ENCODE measurements around the gene NID1.
"Not testable (repeated sequence)": the region's sequence is repeated elsewhere in the genome, so short reads cannot be mapped to it uniquely, and the experiment has no call there.

The NID1 gene

GRCh38 chr1:235984041-235984825 is 80.7 kb downstream of the NID1 start:
- FAIRE-seq: no peak
- DNase-seq (ENCODE audit: insufficient read length, low spot score): no peak
- no peak for TF ChIP-seq POU2F2 (IDR thresholded peaks at IDR 0.05; ENCODE audit: low read depth, low read length)
- TF ChIP-seq POLR2AphosphoS5 (IDR thresholded peaks at IDR 0.05; ENCODE audit: low read depth, low read length): no peak
- TF ChIP-seq TAF1 (IDR thresholded peaks at IDR 0.05; ENCODE audit: low read depth, low read length): no peak

- DNase-seq (ENCODE audit: insufficient read length, low spot score) (no peak), FAIRE-seq (no peak)
- TF ChIP-seq POU2F2 (IDR thresholded peaks at IDR 0.05; ENCODE audit: low read depth, low read length) (no peak), TAF1 (IDR thresholded peaks at IDR 0.05; ENCODE audit: low read depth, low read length) (no peak), POLR2AphosphoS5 (IDR thresholded peaks at IDR 0.05; ENCODE audit: low read depth, low read length) (no peak), POLR2A (IDR thresholded peaks at IDR 0.05; ENCODE audit: low read depth, low read length) (no peak), SPI1 (IDR thresholded peaks at IDR 0.05; ENCODE audit: low read depth, low read length) (no peak), PAX5 (IDR thresholded peaks at IDR 0.05; ENCODE audit: insufficient read depth, low read length, severe bottlenecking) (no peak)
Measured at GRCh38 chr1:235980976-235981375, 83.9 kb downstream of the NID1 start.

- TF ChIP-seq POU2F2 (IDR thresholded peaks at IDR 0.05; ENCODE audit: low read depth, low read length): no peak
- no peak for TF ChIP-seq PAX5 (IDR thresholded peaks at IDR 0.05; ENCODE audit: insufficient read depth, low read length, severe bottlenecking)
- no peak for TF ChIP-seq SPI1 (IDR thresholded peaks at IDR 0.05; ENCODE audit: low read depth, low read length)
- TF ChIP-seq POLR2A (IDR thresholded peaks at IDR 0.05; ENCODE audit: low read depth, low read length): no peak
- TF ChIP-seq TAF1 (IDR thresholded peaks at IDR 0.05; ENCODE audit: low read depth, low read length): no peak
- FAIRE-seq: no peak
- DNase-seq (ENCODE audit: insufficient read length, low spot score): no peak
Measured at GRCh38 chr1:235979716-235980333, 85.1 kb downstream of the NID1 start.

GRCh38 chr1:235979176-235979575 is 85.7 kb downstream of the NID1 start:
- TF ChIP-seq POU2F2 (IDR thresholded peaks at IDR 0.05; ENCODE audit: low read depth, low read length): no peak
- no peak for TF ChIP-seq POLR2A (IDR thresholded peaks at IDR 0.05; ENCODE audit: low read depth, low read length)
- TF ChIP-seq POLR2AphosphoS5 (IDR thresholded peaks at IDR 0.05; ENCODE audit: low read depth, low read length): no peak
- TF ChIP-seq PAX5 (IDR thresholded peaks at IDR 0.05; ENCODE audit: insufficient read depth, low read length, severe bottlenecking): no peak
- TF ChIP-seq TAF1 (IDR thresholded peaks at IDR 0.05; ENCODE audit: low read depth, low read length): no peak
- TF ChIP-seq SPI1 (IDR thresholded peaks at IDR 0.05; ENCODE audit: low read depth, low read length): no peak
- no peak for FAIRE-seq
- DNase-seq (ENCODE audit: insufficient read length, low spot score): no peak

- TF ChIP-seq TAF1 (IDR thresholded peaks at IDR 0.05; ENCODE audit: low read depth, low read length): no peak
- no peak for TF ChIP-seq POLR2AphosphoS5 (IDR thresholded peaks at IDR 0.05; ENCODE audit: low read depth, low read length)
- TF ChIP-seq POLR2A (IDR thresholded peaks at IDR 0.05; ENCODE audit: low read depth, low read length): no peak
- no peak for TF ChIP-seq POU2F2 (IDR thresholded peaks at IDR 0.05; ENCODE audit: low read depth, low read length)
- no peak for TF ChIP-seq SPI1 (IDR thresholded peaks at IDR 0.05; ENCODE audit: low read depth, low read length)
- no peak for TF ChIP-seq PAX5 (IDR thresholded peaks at IDR 0.05; ENCODE audit: insufficient read depth, low read length, severe bottlenecking)
- FAIRE-seq (no peak), DNase-seq (ENCODE audit: insufficient read length, low spot score) (no peak)
Measured at GRCh38 chr1:235976490-235976889, 88.4 kb downstream of the NID1 start.

GRCh38 chr1:235974616-235975015 is 90.3 kb downstream of the NID1 start:
- FAIRE-seq (no peak), DNase-seq (ENCODE audit: insufficient read length, low spot score) (no peak)
- TF ChIP-seq PAX5 (IDR thresholded peaks at IDR 0.05; ENCODE audit: insufficient read depth, low read length, severe bottlenecking) (no peak), POU2F2 (IDR thresholded peaks at IDR 0.05; ENCODE audit: low read depth, low read length) (no peak), TAF1 (IDR thresholded peaks at IDR 0.05; ENCODE audit: low read depth, low read length) (no peak)

GRCh38 chr1:235972691-235973090 is 92.2 kb downstream of the NID1 start:
- peak; percentile 31 for FAIRE-seq
- DNase-seq (ENCODE audit: insufficient read length, low spot score): not testable (repeated sequence)

GRCh38 chr1:235972311-235972689 is 92.6 kb downstream of the NID1 start:
- peak; percentile 51 for TF ChIP-seq SPI1 (IDR thresholded peaks at IDR 0.05; ENCODE audit: low read depth, low read length)
- TF ChIP-seq PAX5 (IDR thresholded peaks at IDR 0.05; ENCODE audit: insufficient read depth, low read length, severe bottlenecking): no peak
- FAIRE-seq (peak; percentile 74), DNase-seq (ENCODE audit: insufficient read length, low spot score) (no peak)

- FAIRE-seq (peak; percentile 90), DNase-seq (ENCODE audit: insufficient read length, low spot score) (peak; percentile 66)
- TF ChIP-seq POU2F2 (IDR thresholded peaks at IDR 0.05; ENCODE audit: low read depth, low read length) (no peak), TAF1 (IDR thresholded peaks at IDR 0.05; ENCODE audit: low read depth, low read length) (peak; percentile 76; the same call in 1 of the 2 replicates), POLR2A (IDR thresholded peaks at IDR 0.05; ENCODE audit: low read depth, low read length) (peak; percentile 79), POLR2AphosphoS5 (IDR thresholded peaks at IDR 0.05; ENCODE audit: low read depth, low read length) (peak; percentile 79), SPI1 (IDR thresholded peaks at IDR 0.05; ENCODE audit: low read depth, low read length) (peak; percentile 18; the same call in 1 of the 2 replicates), PAX5 (IDR thresholded peaks at IDR 0.05; ENCODE audit: insufficient read depth, low read length, severe bottlenecking) (no peak)
Measured at GRCh38 chr1:235971571-235972310, 93.1 kb downstream of the NID1 start.

- no peak for DNase-seq (ENCODE audit: insufficient read length, low spot score)
- no peak for FAIRE-seq
- TF ChIP-seq POU2F2 (IDR thresholded peaks at IDR 0.05; ENCODE audit: low read depth, low read length) (no peak), PAX5 (IDR thresholded peaks at IDR 0.05; ENCODE audit: insufficient read depth, low read length, severe bottlenecking) (no peak), POLR2A (IDR thresholded peaks at IDR 0.05; ENCODE audit: low read depth, low read length) (no peak), TAF1 (IDR thresholded peaks at IDR 0.05; ENCODE audit: low read depth, low read length) (no peak), SPI1 (IDR thresholded peaks at IDR 0.05; ENCODE audit: low read depth, low read length) (no peak), POLR2AphosphoS5 (IDR thresholded peaks at IDR 0.05; ENCODE audit: low read depth, low read length) (no peak)
Measured at GRCh38 chr1:235971020-235971419, 93.9 kb downstream of the NID1 start.
